ENCODE results near the gene GJA10.
A peak's percentile ranks its signal among the peaks of the same experiment; 100 is the strongest.

GJA10 gene

GRCh38 chr6:89916136-89916920 is 22.1 kb downstream of the GJA10 start:
- FAIRE-seq (no peak), DNase-seq (ENCODE audit: insufficient read length, low spot score) (no peak)

GRCh38 chr6:89917216-89917615 is 22.9 kb downstream of the GJA10 start:
- FAIRE-seq (peak; percentile 31), DNase-seq (ENCODE audit: insufficient read length, low spot score) (no peak)

- DNase-seq (ENCODE audit: insufficient read length, low spot score) (no peak), FAIRE-seq (no peak)
These were observed 23.6 kb downstream of the GJA10 start for GRCh38 chr6:89917801-89918366.

- no peak for DNase-seq (ENCODE audit: insufficient read length, low spot score)
- no peak for FAIRE-seq
These were observed 26.9 kb downstream of the GJA10 start for GRCh38 chr6:89921197-89921596.

GRCh38 chr6:89921691-89922090 is 27.4 kb downstream of the GJA10 start:
- FAIRE-seq (no peak), DNase-seq (ENCODE audit: insufficient read length, low spot score) (no peak)

- no peak for DNase-seq (ENCODE audit: insufficient read length, low spot score)
These were observed 30.0 kb downstream of the GJA10 start for GRCh38 chr6:89924231-89924630.

GRCh38 chr6:89925826-89926225 is 31.6 kb downstream of the GJA10 start:
- FAIRE-seq (no peak), DNase-seq (ENCODE audit: insufficient read length, low spot score) (no peak)

More at GRCh38 chr6:89924231-89924630, 30.0 kb downstream of the GJA10 start:
- peak; percentile 42 for FAIRE-seq

GRCh38 chr6:89927264-89927663 is 33.0 kb downstream of the GJA10 start:
- no peak for FAIRE-seq

GRCh38 chr6:89927791-89928550 is 33.7 kb downstream of the GJA10 start:
- DNase-seq (ENCODE audit: insufficient read length, low spot score) (no peak), FAIRE-seq (no peak)

More at GRCh38 chr6:89927264-89927663, 33.0 kb downstream of the GJA10 start:
- no peak for DNase-seq (ENCODE audit: insufficient read length, low spot score)

- FAIRE-seq, result no peak
- no peak for DNase-seq (ENCODE audit: insufficient read length, low spot score)
These were observed 34.3 kb downstream of the GJA10 start for GRCh38 chr6:89928604-89929003.

GRCh38 chr6:89930789-89931188 is 36.5 kb downstream of the GJA10 start:
- no peak for DNase-seq (ENCODE audit: insufficient read length, low spot score)
- no peak for FAIRE-seq

GRCh38 chr6:89932245-89932802 is 38.1 kb downstream of the GJA10 start:
- DNase-seq (ENCODE audit: insufficient read length, low spot score), result no peak
- no peak for FAIRE-seq

- DNase-seq (ENCODE audit: insufficient read length, low spot score), result no peak
- no peak for FAIRE-seq
These were observed 40.6 kb downstream of the GJA10 start for GRCh38 chr6:89934685-89935366.

GRCh38 chr6:89936177-89936576 is 41.9 kb downstream of the GJA10 start:
- DNase-seq (ENCODE audit: insufficient read length, low spot score) (no peak), FAIRE-seq (no peak)

GRCh38 chr6:89938014-89938413 is 43.7 kb downstream of the GJA10 start:
- no peak for DNase-seq (ENCODE audit: insufficient read length, low spot score)
- no peak for FAIRE-seq

- no peak for DNase-seq (ENCODE audit: insufficient read length, low spot score)
- FAIRE-seq, result no peak
These were observed 44.9 kb downstream of the GJA10 start for GRCh38 chr6:89939144-89939543.

- FAIRE-seq (peak; percentile 48), DNase-seq (ENCODE audit: insufficient read length, low spot score) (peak; percentile 74)
These were observed 46.2 kb downstream of the GJA10 start for GRCh38 chr6:89940225-89941027.

GRCh38 chr6:89941031-89941762 is 46.9 kb downstream of the GJA10 start:
- DNase-seq (ENCODE audit: insufficient read length, low spot score) (no peak), FAIRE-seq (no peak)
